CD8-positive, alpha-beta memory T cell (primary cell): ENCODE data around the gene PAK4. TPM values are rescaled to one million over a fixed set of nuclear protein-coding genes. Genes with fewer than 3 reads are reported as not detected.
A peak's percentile ranks its signal among the peaks of the same experiment; 100 is the strongest.

Source experiments
- CTCF ChIA-PET: fragments of 350-600 bp; sonication (Branson Sonifier 250); formaldehyde crosslinking; loops from one replicate; lab custom pipeline; 2021; ENCODE audit warnings: antibody characterized with exemption; lab: Charles Lee
- POLR2A ChIA-PET: fragments of 350-600 bp; sonication (Branson Sonifier 250); formaldehyde crosslinking; loops from one replicate; lab custom pipeline; 2021; ENCODE audit warnings: antibody characterized with exemption; lab: Charles Lee
- DNase-seq, 5 donors: peaks; one replicate each; pipeline versions ENCODE4 v3.0.0 to v3.0.0-alpha.2; 2020 to 2022; ENCODE audit warnings: mixed read lengths in 1 of 5
- H3K27ac ChIP-seq: one replicate; pipeline ENCODE4 v1.7.0; 2013; ENCODE audit warnings: low read depth, mild to moderate bottlenecking, low read length, moderate library complexity
- H3K27me3 ChIP-seq: 2 replicates; pipeline ENCODE4 v1.7.0; 2013; ENCODE audit warnings: low read length, mild to moderate bottlenecking; ENCODE audit not compliant: insufficient read depth, poor library complexity, severe bottlenecking
- H3K36me3 ChIP-seq: 2 replicates; pipeline ENCODE4 v1.7.0; 2013; ENCODE audit warnings: mild to moderate bottlenecking, low read length, moderate library complexity; ENCODE audit not compliant: insufficient read depth
- H3K4me1 ChIP-seq: 2 replicates; pipeline ENCODE4 v1.7.0; 2013; ENCODE audit warnings: mild to moderate bottlenecking, low read length, moderate library complexity; ENCODE audit not compliant: insufficient read depth
- H3K4me3 ChIP-seq: 2 replicates; pipeline ENCODE4 v1.7.0; 2013; ENCODE audit warnings: mild to moderate bottlenecking, low read length
- H3K9me3 ChIP-seq: 2 replicates; pipeline ENCODE4 v1.7.0; 2013; ENCODE audit warnings: mild to moderate bottlenecking, low read length
- H3K27ac Mint-ChIP-seq, 8 donors: one replicate each; pipeline ENCODE4 v1.8.0; 2020 to 2021; ENCODE audit warnings: mixed read lengths in 8 of 8, mild to moderate bottlenecking in 6 of 8, inconsistent platforms in 3 of 8, moderate library complexity in 3 of 8
- H3K27me3 Mint-ChIP-seq, 2 donors: one replicate each; pipeline ENCODE4 v1.8.0; 2020 to 2021; ENCODE audit warnings: mixed read lengths in 2 of 2, mild to moderate bottlenecking in 1 of 2, moderate library complexity in 1 of 2
- H3K36me3 Mint-ChIP-seq, 3 donors: one replicate each; pipeline ENCODE4 v1.8.0; 2020 to 2021; ENCODE audit warnings: mixed read lengths in 3 of 3, inconsistent platforms in 1 of 3, mild to moderate bottlenecking in 1 of 3
- H3K4me1 Mint-ChIP-seq, 3 donors: one replicate each; pipeline ENCODE4 v1.8.0; 2020 to 2021; ENCODE audit warnings: mixed read lengths in 3 of 3, inconsistent platforms in 1 of 3, mild to moderate bottlenecking in 1 of 3
- H3K4me3 Mint-ChIP-seq, 7 donors: one replicate each; pipeline ENCODE4 v1.8.0; 2020 to 2021; ENCODE audit warnings: mixed read lengths in 7 of 7, mild to moderate bottlenecking in 6 of 7, moderate library complexity in 4 of 7, inconsistent platforms in 2 of 7
- H3K9me3 Mint-ChIP-seq, 5 donors: one replicate each; pipeline ENCODE4 v1.8.0; 2020 to 2022; ENCODE audit warnings: mixed read lengths in 5 of 5, mild to moderate bottlenecking in 3 of 5, moderate library complexity in 2 of 5, inconsistent platforms in 1 of 5
- polyA plus RNA-seq: library from polyadenylated mRNA; unstranded; fragments of 300-500 nt; fragmentation: Illumina TruSeq; gene quantifications from one replicate; pipeline ENCODE4 v1.2.3, GENCODE V29; 2021
- total RNA-seq, 2 experiments: library from RNA; stranded (reverse); gene quantifications; one replicate each; pipeline ENCODE4 v1.2.3, GENCODE V29; 2021

PAK4 gene
- total and polyA plus RNA-seq, 3 experiments from 2014 or later, result 1.8 to 21.8 (median 21.3) TPM

- POLR2A ChIA-PET, result no interaction called here
- no peaks in the 10 kb centered on the region for H3K36me3 Mint-ChIP-seq
- no peaks in the 10 kb centered on the region for H3K9me3 ChIP-seq
- H3K27ac ChIP-seq, result no peak overlapping the region
- peaks cover 9% of the 10 kb centered on the region for H3K4me1 ChIP-seq
- H3K27me3 ChIP-seq, result peaks cover 11% of the 10 kb centered on the region
- CTCF ChIA-PET, result no interaction called here
- H3K4me3 ChIP-seq, result no peak overlapping the region
- no peak overlapping the region for H3K4me3 Mint-ChIP-seq
- H3K27me3 Mint-ChIP-seq, result peaks cover 20 to 49% of the 10 kb centered on the region in 2 donors
- H3K36me3 ChIP-seq, result no peaks in the 10 kb centered on the region
- no peak overlapping the region for H3K27ac Mint-ChIP-seq
- H3K4me1 Mint-ChIP-seq, result peaks cover 8 to 10% (median 8%) of the 10 kb centered on the region in 3 donors
- DNase-seq, result no peak
- H3K9me3 Mint-ChIP-seq, result no peaks in the 10 kb centered on the region
These were observed 65.2 kb downstream of the PAK4 start for GRCh38 chr19:39190768-39191167.

GRCh38 chr19:39192846-39193245, 67.3 kb downstream of the PAK4 start:
- no peaks in the 10 kb centered on the region for H3K9me3 Mint-ChIP-seq
- H3K4me3 Mint-ChIP-seq, result no peak overlapping the region
- Histone ChIP-seq H3K27me3 (peaks cover 19% of the 10 kb centered on the region), H3K4me1 (peaks cover 19% of the 10 kb centered on the region), H3K27ac (no peak overlapping the region), H3K9me3 (no peaks in the 10 kb centered on the region), H3K36me3 (no peaks in the 10 kb centered on the region), H3K4me3 (no peak overlapping the region)
- H3K27me3 Mint-ChIP-seq, result peaks cover 24 to 63% of the 10 kb centered on the region in 2 donors
- H3K36me3 Mint-ChIP-seq, result peaks cover 0 to 1% (median 0%) of the 10 kb centered on the region in 3 donors
- no peak overlapping the region for H3K27ac Mint-ChIP-seq
- no peak for DNase-seq
- H3K4me1 Mint-ChIP-seq, result peaks cover 24 to 26% (median 24%) of the 10 kb centered on the region in 3 donors
- ChIA-PET CTCF (no interaction called here), POLR2A (no interaction called here)

- Histone ChIP-seq H3K9me3 (no peaks in the 10 kb centered on the region), H3K4me1 (peaks cover 19% of the 10 kb centered on the region), H3K36me3 (no peaks in the 10 kb centered on the region), H3K4me3 (no peak overlapping the region), H3K27me3 (peaks cover 23% of the 10 kb centered on the region), H3K27ac (no peak overlapping the region)
- Mint-ChIP-seq H3K27ac (peak overlapping the region in 1 of 8 donors; percentile 68), H3K4me3 (no peak overlapping the region), H3K27me3 (peaks cover 31 to 67% of the 10 kb centered on the region in 2 donors), H3K36me3 (peaks cover 0 to 1% (median 0%) of the 10 kb centered on the region in 3 donors), H3K9me3 (no peaks in the 10 kb centered on the region), H3K4me1 (peaks cover 24 to 26% (median 24%) of the 10 kb centered on the region in 3 donors)
- POLR2A ChIA-PET, result no interaction called here
- CTCF ChIA-PET, result no interaction called here
- no peak for DNase-seq
These were observed 68.2 kb downstream of the PAK4 start for GRCh38 chr19:39193803-39194202.

GRCh38 chr19:39194832-39195542, 69.4 kb downstream of the PAK4 start:
- ChIA-PET POLR2A (no interaction called here), CTCF (no interaction called here)
- H3K27me3 ChIP-seq, result peaks cover 23% of the 10 kb centered on the region
- no peak overlapping the region for H3K4me3 ChIP-seq
- H3K9me3 ChIP-seq, result no peaks in the 10 kb centered on the region
- no peak for DNase-seq
- H3K4me1 ChIP-seq, result peaks cover 19% of the 10 kb centered on the region
- H3K9me3 Mint-ChIP-seq, result no peaks in the 10 kb centered on the region
- H3K36me3 Mint-ChIP-seq, result peaks cover 0 to 1% (median 0%) of the 10 kb centered on the region in 3 donors
- no peak overlapping the region for H3K27ac ChIP-seq
- H3K36me3 ChIP-seq, result no peaks in the 10 kb centered on the region
- H3K4me3 Mint-ChIP-seq, result peak overlapping the region in 4 of 7 donors; percentile 39 to 64 (median 57)
- H3K4me1 Mint-ChIP-seq, result peaks cover 24 to 26% (median 24%) of the 10 kb centered on the region in 3 donors
- peaks cover 36 to 69% of the 10 kb centered on the region in 2 donors for H3K27me3 Mint-ChIP-seq
- peak overlapping the region in 3 of 8 donors; percentile 50 to 83 (median 76) for H3K27ac Mint-ChIP-seq

GRCh38 chr19:39195755-39196154, 70.2 kb downstream of the PAK4 start:
- peaks cover 19% of the 10 kb centered on the region for H3K4me1 ChIP-seq
- no peak overlapping the region for H3K27ac ChIP-seq
- POLR2A ChIA-PET, result no interaction called here
- CTCF ChIA-PET, result interaction anchor here (1.4 kb wide), 1 partner anchor 561 kb away, joined by 3 read pairs; no protein-coding TSS in a partner anchor
- H3K9me3 ChIP-seq, result no peaks in the 10 kb centered on the region
- H3K27me3 ChIP-seq, result peaks cover 23% of the 10 kb centered on the region
- peak overlapping the region in 2 of 8 donors; percentile 50 to 76 for H3K27ac Mint-ChIP-seq
- peak overlapping the region in 5 of 7 donors; percentile 39 to 64 (median 52) for H3K4me3 Mint-ChIP-seq
- peaks cover 24 to 26% (median 24%) of the 10 kb centered on the region in 3 donors for H3K4me1 Mint-ChIP-seq
- H3K4me3 ChIP-seq, result no peak overlapping the region
- peak in 1 of 5 donors; percentile 21 for DNase-seq
- H3K27me3 Mint-ChIP-seq, result peaks cover 41 to 70% of the 10 kb centered on the region in 2 donors
- no peaks in the 10 kb centered on the region for H3K36me3 ChIP-seq
- peaks cover 0 to 3% (median 1%) of the 10 kb centered on the region in 3 donors for H3K36me3 Mint-ChIP-seq
- no peaks in the 10 kb centered on the region for H3K9me3 Mint-ChIP-seq

GRCh38 chr19:39196320-39196719, 70.7 kb downstream of the PAK4 start:
- Histone ChIP-seq H3K4me3 (no peak overlapping the region), H3K27ac (no peak overlapping the region), H3K27me3 (peaks cover 25% of the 10 kb centered on the region), H3K4me1 (peaks cover 19% of the 10 kb centered on the region), H3K9me3 (no peaks in the 10 kb centered on the region), H3K36me3 (no peaks in the 10 kb centered on the region)
- Mint-ChIP-seq H3K4me3 (peak overlapping the region in 3 of 7 donors; percentile 32 to 64 (median 52)), H3K36me3 (peaks cover 0 to 4% (median 1%) of the 10 kb centered on the region in 3 donors), H3K27me3 (peaks cover 44 to 73% of the 10 kb centered on the region in 2 donors), H3K27ac (no peak overlapping the region), H3K4me1 (peaks cover 24 to 26% (median 24%) of the 10 kb centered on the region in 3 donors), H3K9me3 (no peaks in the 10 kb centered on the region)
- DNase-seq, result no peak
- CTCF ChIA-PET, result interaction anchor here (1.4 kb wide), 1 partner anchor 561 kb away, joined by 3 read pairs; no protein-coding TSS in a partner anchor
- POLR2A ChIA-PET, result no interaction called here

GRCh38 chr19:39196860-39197562, 71.4 kb downstream of the PAK4 start, which contains the start of gene NCCRP1:
TSS of gene NCCRP1 (plus strand) at chr19:39196964. CDS start at chr19:39196983, 19 bp downstream.
- Mint-ChIP-seq H3K27ac (peak within 1 kb of the TSS in 2 of 8 donors; percentile 29 to 30), H3K9me3 (no peaks in the 10 kb centered on the region), H3K4me1 (peaks cover 24 to 26% (median 24%) of the 10 kb centered on the region in 3 donors), H3K27me3 (peaks cover 49 to 72% of the 10 kb centered on the region in 2 donors), H3K36me3 (peaks cover 0 to 4% (median 1%) of the 10 kb centered on the region in 3 donors), H3K4me3 (peak within 1 kb of the TSS in 6 of 7 donors; percentile 35 to 74 (median 66))
- no peaks in the 10 kb centered on the region for H3K9me3 ChIP-seq
- H3K4me1 ChIP-seq, result peaks cover 19% of the 10 kb centered on the region
- ChIA-PET CTCF (interaction anchor here (1.4 kb wide), 1 partner anchor 562 kb away, joined by 3 read pairs; no protein-coding TSS in a partner anchor), POLR2A (no interaction called here)
- no peak within 1 kb of the TSS for H3K4me3 ChIP-seq
- H3K27ac ChIP-seq, result no peak within 1 kb of the TSS
- peaks cover 29% of the 10 kb centered on the region for H3K27me3 ChIP-seq
- H3K36me3 ChIP-seq, result no peaks in the 10 kb centered on the region
- no peak for DNase-seq
